GM18873 (cell line): Measurements from ENCODE around the gene KCTD12.

Experiments used
- ATAC-seq: cut with Tn5 transposase; IDR thresholded peaks from one replicate; pipeline ENCODE4 v1.9.1; 2021; ENCODE audit warnings: mild to moderate bottlenecking, moderate library complexity, moderate number of reproducible peaks; ENCODE audit not compliant: unreplicated experiment, low FRiP score

KCTD12 gene

GRCh38 chr13:76861859-76862258 is 24.3 kb downstream of the KCTD12 start:
- no peak for ATAC-seq

GRCh38 chr13:76860706-76861105 is 25.5 kb downstream of the KCTD12 start:
- no peak for ATAC-seq

GRCh38 chr13:76854894-76855293 is 31.3 kb downstream of the KCTD12 start:
- ATAC-seq = no peak

GRCh38 chr13:76853921-76854608 is 32.1 kb downstream of the KCTD12 start:
- ATAC-seq = no peak

- no peak for ATAC-seq
Observed at GRCh38 chr13:76853481-76853880, 32.7 kb downstream of the KCTD12 start.

- no peak for ATAC-seq
Observed at GRCh38 chr13:76852986-76853385, 33.2 kb downstream of the KCTD12 start.

- ATAC-seq = no peak
Observed at GRCh38 chr13:76851961-76852360, 34.2 kb downstream of the KCTD12 start.

- ATAC-seq = no peak
Observed at GRCh38 chr13:76849493-76849892, 36.7 kb downstream of the KCTD12 start.

GRCh38 chr13:76848596-76848995 is 37.6 kb downstream of the KCTD12 start:
- ATAC-seq = no peak

GRCh38 chr13:76846363-76846762 is 39.8 kb downstream of the KCTD12 start:
- no peak for ATAC-seq

- no peak for ATAC-seq
Observed at GRCh38 chr13:76845865-76846264, 40.3 kb downstream of the KCTD12 start.

GRCh38 chr13:76845367-76845766 is 40.8 kb downstream of the KCTD12 start:
- ATAC-seq = no peak

GRCh38 chr13:76837801-76838200 is 48.4 kb downstream of the KCTD12 start:
- ATAC-seq = no peak

GRCh38 chr13:76836311-76836710 is 49.9 kb downstream of the KCTD12 start:
- ATAC-seq = no peak

- no peak for ATAC-seq
Observed at GRCh38 chr13:76833441-76833954, 52.7 kb downstream of the KCTD12 start.

- ATAC-seq = no peak
Observed at GRCh38 chr13:76832258-76832988, 53.8 kb downstream of the KCTD12 start.

GRCh38 chr13:76830805-76831204 is 55.4 kb downstream of the KCTD12 start:
- no peak for ATAC-seq
